HEK293T (cell line): Measurements from ENCODE around the gene HOXB4.

Experiments
- CTCF ChIA-PET: fragments of 350-600 bp; formaldehyde crosslinking; extraction: SDS; loops from one replicate; lab custom pipeline; 2021; ENCODE audit warnings: antibody characterized with exemption, inconsistent platforms; lab: Yijun Ruan, JAX
- POLR2A ChIA-PET: fragments of 350-600 bp; formaldehyde crosslinking; extraction: SDS; loops from one replicate; lab custom pipeline; 2020; ENCODE audit warnings: antibody characterized with exemption, inconsistent platforms; lab: Yijun Ruan, JAX
- DNase-seq: peaks from one replicate; pipeline ENCODE4 v3.0.0; 2012; ENCODE audit warnings: mixed read lengths; ENCODE audit errors: extremely low spot score
- ARNT ChIP-seq: fragments of 450-650 bp; IDR thresholded peaks from 2 replicates; pipeline ENCODE4 v1.6.1; 2017; ENCODE audit warnings: mild to moderate bottlenecking
- BHLHE40 ChIP-seq: fragments of 450-650 bp; IDR thresholded peaks from 2 replicates; pipeline ENCODE4 v1.6.1; 2016; ENCODE audit warnings: mild to moderate bottlenecking, moderate library complexity, borderline replicate concordance
- CTBP1 ChIP-seq: fragments of 450-650 bp; IDR thresholded peaks from 2 replicates; pipeline ENCODE4 v1.6.1; 2016; ENCODE audit warnings: borderline replicate concordance
- ELF4 ChIP-seq: fragments of 450-650 bp; IDR thresholded peaks from 2 replicates; pipeline ENCODE4 v1.6.1; 2017; ENCODE audit warnings: antibody characterized with exemption
- FOXA1 ChIP-seq: fragments of 450-650 bp; IDR thresholded peaks from 2 replicates; pipeline ENCODE4 v1.6.1; 2016; ENCODE audit warnings: mild to moderate bottlenecking
- FOXK2 ChIP-seq: fragments of 450-650 bp; IDR thresholded peaks from 2 replicates; pipeline ENCODE4 v1.6.1; 2016; ENCODE audit warnings: mild to moderate bottlenecking
- FOXM1 ChIP-seq: fragments of 450-650 bp; IDR thresholded peaks from 2 replicates; pipeline ENCODE4 v1.6.1; 2017; ENCODE audit warnings: mild to moderate bottlenecking, borderline replicate concordance
- HDGF ChIP-seq: fragments of 450-650 bp; IDR thresholded peaks from 2 replicates; pipeline ENCODE4 v1.6.1; 2017; ENCODE audit warnings: antibody characterized with exemption, borderline replicate concordance
- L3MBTL2 ChIP-seq: fragments of 450-650 bp; conservative IDR thresholded peaks from 2 replicates; pipeline ENCODE4 v1.6.1; 2016; ENCODE audit warnings: mild to moderate bottlenecking
- LEF1 ChIP-seq: fragments of 450-650 bp; IDR thresholded peaks from 2 replicates; pipeline ENCODE4 v1.6.1; 2017; ENCODE audit warnings: mild to moderate bottlenecking, borderline replicate concordance
- NFRKB ChIP-seq: fragments of 450-650 bp; IDR thresholded peaks from 2 replicates; pipeline ENCODE4 v1.6.1; 2016; ENCODE audit warnings: mild to moderate bottlenecking, moderate library complexity
- PKNOX1 ChIP-seq: fragments of 450-650 bp; IDR thresholded peaks from 2 replicates; pipeline ENCODE4 v1.6.1; 2016
- SP1 ChIP-seq: fragments of 450-650 bp; IDR thresholded peaks from 2 replicates; pipeline ENCODE4 v1.6.1; 2017
- SUZ12 ChIP-seq: fragments of 450-650 bp; IDR thresholded peaks from 2 replicates; pipeline ENCODE4 v1.6.1; 2016; ENCODE audit warnings: mild to moderate bottlenecking
- TARDBP ChIP-seq: fragments of 450-650 bp; IDR thresholded peaks from 2 replicates; pipeline ENCODE4 v1.6.1; 2016
- ZNF384 ChIP-seq: fragments of 450-650 bp; IDR thresholded peaks from 2 replicates; pipeline ENCODE4 v1.6.1; 2016

Gene HOXB4

GRCh38 chr17:48620461-48621139 is 42.5 kb upstream of the HOXB4 start:
- no peak for DNase-seq
- no peak for TF ChIP-seq BHLHE40
- 0 out of 2 replicates have a peak, but pooled peaks have one; percentile 79 for TF ChIP-seq HDGF
- 0 out of 2 replicates have a peak, but pooled peaks have one; percentile 18 for TF ChIP-seq CTBP1
- ChIA-PET POLR2A (interaction anchor here (0.8 to 2.7 kb wide), 4 partner anchors 12 to 458 kb away, joined by 3 to 7 read pairs (median 3); no protein-coding TSS in a partner anchor), CTCF (interaction anchor here (0.6 to 1.8 kb wide), 6 partner anchors 16 to 405 kb away, joined by 3 to 8 read pairs (median 4); no protein-coding TSS in a partner anchor)

GRCh38 chr17:48619826-48620449 is 41.8 kb upstream of the HOXB4 start:
- ChIA-PET CTCF (interaction anchor here (0.6 to 1.8 kb wide), 2 partner anchors 17 to 226 kb away, joined by 3 to 8 read pairs; no protein-coding TSS in a partner anchor), POLR2A (interaction anchor here (1.0 to 2.7 kb wide), 4 partner anchors 11 to 404 kb away, joined by 3 to 7 read pairs (median 4); no protein-coding TSS in a partner anchor)
- no peak for DNase-seq
- no peak for TF ChIP-seq CTBP1
- TF ChIP-seq SP1: no peak
- no peak for TF ChIP-seq ZNF384
- TF ChIP-seq LEF1: no peak
- no peak; the same call in 1 of the 2 replicates for TF ChIP-seq HDGF
- TF ChIP-seq FOXK2: no peak
- TF ChIP-seq FOXM1: no peak
- no peak for TF ChIP-seq TARDBP
- no peak for TF ChIP-seq ELF4
- no peak for TF ChIP-seq L3MBTL2
- TF ChIP-seq SUZ12: no peak

GRCh38 chr17:48618256-48618896 is 40.2 kb upstream of the HOXB4 start:
- ChIA-PET CTCF (interaction anchor here (0.6 to 1.9 kb wide), 15 partner anchors 10 to 476 kb away, joined by 3 to 5 read pairs (median 4); partner anchors contain the start of gene HOXB5), POLR2A (interaction anchor here (0.6 kb wide), 1 partner anchor 204 kb away, joined by 3 read pairs; no protein-coding TSS in a partner anchor)
- peak; percentile 81 for DNase-seq

GRCh38 chr17:48617471-48618255 is 39.5 kb upstream of the HOXB4 start:
- TF ChIP-seq FOXK2 (no peak), HDGF (no peak), SP1 (no peak), LEF1 (no peak), BHLHE40 (no peak), NFRKB (no peak), PKNOX1 (no peak), ZNF384 (no peak; the same call in 1 of the 2 replicates), SUZ12 (no peak), FOXA1 (no peak), L3MBTL2 (no peak), ELF4 (no peak), FOXM1 (no peak), TARDBP (no peak)
- ChIA-PET CTCF (interaction anchor here (0.7 to 1.9 kb wide), 10 partner anchors 19 to 355 kb away, joined by 3 to 5 read pairs (median 4); partner anchors contain the start of gene HOXB5), POLR2A (interaction anchor here (0.6 kb wide), 1 partner anchor 203 kb away, joined by 3 read pairs; no protein-coding TSS in a partner anchor)
- DNase-seq: no peak

More at GRCh38 chr17:48618256-48618896, 40.2 kb upstream of the HOXB4 start:
- TF ChIP-seq FOXM1 (no peak), SUZ12 (no peak), PKNOX1 (no peak), HDGF (no peak), SP1 (no peak), TARDBP (no peak), BHLHE40 (no peak), LEF1 (no peak), FOXA1 (no peak), CTBP1 (no peak), ARNT (no peak), NFRKB (no peak), ZNF384 (no peak), FOXK2 (no peak), ELF4 (no peak), L3MBTL2 (no peak)
